HG02571 (cell line): ENCODE data around the gene POLL.

ENCODE experiments used
- ATAC-seq: cut with Tn5 transposase; IDR thresholded peaks from one replicate; pipeline ENCODE4 v1.9.1; 2021; ENCODE audit warnings: mild to moderate bottlenecking, moderate library complexity; ENCODE audit not compliant: unreplicated experiment

The POLL gene

GRCh38 chr10:101560298-101561067 lies 27.6 kb downstream of the POLL start:
- ATAC-seq, result no peak

- no peak for ATAC-seq
Measured at GRCh38 chr10:101559596-101560297, 28.3 kb downstream of the POLL start.

- ATAC-seq, result no peak
Measured at GRCh38 chr10:101558671-101559595, 29.1 kb downstream of the POLL start.

GRCh38 chr10:101558204-101558603 lies 29.9 kb downstream of the POLL start:
- no peak for ATAC-seq

- no peak for ATAC-seq
Measured at GRCh38 chr10:101557541-101557940, 30.5 kb downstream of the POLL start.

- ATAC-seq, result no peak
Measured at GRCh38 chr10:101552442-101552841, 35.6 kb downstream of the POLL start.

GRCh38 chr10:101550965-101551364 lies 37.1 kb downstream of the POLL start:
- no peak for ATAC-seq

GRCh38 chr10:101545898-101546297 lies 42.2 kb downstream of the POLL start:
- no peak for ATAC-seq

- ATAC-seq, result no peak
Measured at GRCh38 chr10:101538446-101538845, 49.6 kb downstream of the POLL start.

- ATAC-seq, result no peak
Measured at GRCh38 chr10:101536800-101537199, 51.3 kb downstream of the POLL start.

- no peak for ATAC-seq
Measured at GRCh38 chr10:101535949-101536348, 52.1 kb downstream of the POLL start.

- no peak for ATAC-seq
Measured at GRCh38 chr10:101529725-101530553, 58.1 kb downstream of the POLL start.

GRCh38 chr10:101529207-101529606 lies 58.9 kb downstream of the POLL start:
- ATAC-seq, result no peak
